OCI-LY3 (cell line): Measurements from ENCODE around the gene HAUS7.

Experiments
- H2AFZ ChIP-seq: fragments of 200-600, 300-600 bp; shearing (Covaris generic); 2 replicates; pipeline ENCODE4 v1.6.0; 2014; ENCODE audit warnings: antibody characterized with exemption, low read depth, low read length
- H3K27ac ChIP-seq: fragments of 200-600, 300-600 bp; sonication (generic); 2 replicates; pipeline ENCODE4 v1.5.1; 2014; ENCODE audit warnings: mild to moderate bottlenecking, low read length, moderate library complexity, mixed read lengths
- H3K27me3 ChIP-seq: fragments of 200-600, 300-600 bp; sonication (generic); 2 replicates; pipeline ENCODE4 v1.6.1; 2014; ENCODE audit warnings: low read depth, low read length, mixed read lengths
- H3K36me3 ChIP-seq: fragments of 200-600, 300-600 bp; sonication (generic); replicated peaks from 2 replicates; pipeline ENCODE3; 2014; ENCODE audit warnings: low read depth, low read length, mixed read lengths
- H3K4me1 ChIP-seq: fragments of 300-600, 200-600 bp; sonication (generic); 2 replicates; pipeline ENCODE4 v1.6.1; 2014; ENCODE audit warnings: low read length, mixed read lengths
- H3K4me2 ChIP-seq: fragments of 200-600, 300-600 bp; sonication (generic); 2 replicates; pipeline ENCODE4 v1.6.1; 2014; ENCODE audit warnings: low read length, mixed read lengths
- H3K4me3 ChIP-seq: fragments of 300-600, 200-600 bp; sonication (generic); 2 replicates; pipeline ENCODE4 v1.5.1; 2014; ENCODE audit warnings: antibody characterized with exemption, mild to moderate bottlenecking, low read length, moderate library complexity
- H3K79me2 ChIP-seq: fragments of 300-600, 200-600 bp; shearing (Covaris generic); 2 replicates; pipeline ENCODE4 v1.6.1; 2014; ENCODE audit warnings: mild to moderate bottlenecking, low read length, mixed read lengths
- H3K9ac ChIP-seq: fragments of 300-600, 200-600 bp; shearing (Covaris generic); 2 replicates; pipeline ENCODE4 v1.6.0; 2014; ENCODE audit warnings: mild to moderate bottlenecking, low read length, moderate library complexity
- H3K9me3 ChIP-seq: fragments of 200-600, 300-600 bp; shearing (Covaris generic); 2 replicates; pipeline ENCODE4 v1.6.1; 2014; ENCODE audit warnings: low read length, mixed read lengths; ENCODE audit not compliant: insufficient read depth
- H4K20me1 ChIP-seq: fragments of 200-600, 300-600 bp; sonication (generic); 2 replicates; pipeline ENCODE4 v1.6.1; 2016; ENCODE audit warnings: low read length, mixed read lengths; ENCODE audit not compliant: insufficient read depth
- EZH2phosphoT487 ChIP-seq: fragments of 200-600 bp; shearing (Covaris generic); IDR thresholded peaks from 2 replicates; pipeline ENCODE4 v1.6.1; 2018; ENCODE audit warnings: antibody characterized with exemption, mixed run types, low read depth
- TF ChIP-seq, protein P1 (sequence below): fragments of 200-600, 300-600 bp; sonication (generic); IDR thresholded peaks from 2 replicates; pipeline ENCODE4 v1.5.1; 2014; ENCODE audit warnings: antibody characterized with exemption, low read length, low read depth

The HAUS7 gene

GRCh38 chrX:153475271-153475670 is 4.9 kb upstream of the HAUS7 start:
- Histone ChIP-seq H3K36me3 (no peaks in the 10 kb centered on the region), H3K4me1 (peaks cover 4% of the 10 kb centered on the region; the same call in 1 of the 2 replicates), H3K27ac (no peak overlapping the region), H4K20me1 (no peaks in the 10 kb centered on the region), H3K4me3 (no peak overlapping the region), H3K9ac (no peak overlapping the region), H3K9me3 (no peaks in the 10 kb centered on the region), H3K4me2 (no peak overlapping the region), H3K79me2 (peaks cover under 1% of the 10 kb centered on the region; the same call in 1 of the 2 replicates), H2AFZ (no peak overlapping the region), H3K27me3 (no peaks in the 10 kb centered on the region)
- TF ChIP-seq EZH2phosphoT487 = no peak
- TF ChIP-seq, protein P1, sequence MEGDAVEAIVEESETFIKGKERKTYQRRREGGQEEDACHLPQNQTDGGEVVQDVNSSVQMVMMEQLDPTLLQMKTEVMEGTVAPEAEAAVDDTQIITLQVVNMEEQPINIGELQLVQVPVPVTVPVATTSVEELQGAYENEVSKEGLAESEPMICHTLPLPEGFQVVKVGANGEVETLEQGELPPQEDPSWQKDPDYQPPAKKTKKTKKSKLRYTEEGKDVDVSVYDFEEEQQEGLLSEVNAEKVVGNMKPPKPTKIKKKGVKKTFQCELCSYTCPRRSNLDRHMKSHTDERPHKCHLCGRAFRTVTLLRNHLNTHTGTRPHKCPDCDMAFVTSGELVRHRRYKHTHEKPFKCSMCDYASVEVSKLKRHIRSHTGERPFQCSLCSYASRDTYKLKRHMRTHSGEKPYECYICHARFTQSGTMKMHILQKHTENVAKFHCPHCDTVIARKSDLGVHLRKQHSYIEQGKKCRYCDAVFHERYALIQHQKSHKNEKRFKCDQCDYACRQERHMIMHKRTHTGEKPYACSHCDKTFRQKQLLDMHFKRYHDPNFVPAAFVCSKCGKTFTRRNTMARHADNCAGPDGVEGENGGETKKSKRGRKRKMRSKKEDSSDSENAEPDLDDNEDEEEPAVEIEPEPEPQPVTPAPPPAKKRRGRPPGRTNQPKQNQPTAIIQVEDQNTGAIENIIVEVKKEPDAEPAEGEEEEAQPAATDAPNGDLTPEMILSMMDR = no peak

DNA sequence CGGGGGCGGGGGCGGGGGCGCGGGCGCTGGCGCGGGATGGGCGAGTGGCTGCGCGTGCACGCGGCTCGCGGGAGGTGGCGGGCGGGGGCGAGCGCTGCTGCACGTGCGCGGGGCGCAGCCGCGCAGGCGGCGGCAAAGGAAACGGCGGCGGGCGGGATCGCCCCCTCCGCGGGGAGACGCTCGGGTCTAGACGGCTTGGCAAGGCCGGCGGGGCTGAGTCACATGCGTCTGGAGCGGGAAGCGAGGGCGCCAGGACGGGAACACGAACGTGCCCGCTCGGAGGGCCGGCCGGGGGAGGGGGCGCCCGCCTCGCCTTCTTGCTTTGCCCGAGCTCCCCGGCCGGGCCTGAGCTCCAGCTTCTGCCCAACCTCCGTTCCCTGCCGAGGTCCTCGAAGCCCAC is 4.3 kb upstream of the HAUS7 start:
- Histone ChIP-seq H3K79me2 (peaks cover 6% of the 10 kb centered on the region), H4K20me1 (no peaks in the 10 kb centered on the region), H3K27ac (no peak overlapping the region), H3K27me3 (no peaks in the 10 kb centered on the region), H3K9me3 (no peaks in the 10 kb centered on the region), H3K4me2 (no peak overlapping the region), H3K9ac (no peak overlapping the region), H3K36me3 (no peaks in the 10 kb centered on the region), H3K4me1 (peaks cover 4% of the 10 kb centered on the region; the same call in 1 of the 2 replicates), H3K4me3 (no peak overlapping the region), H2AFZ (no peak overlapping the region)
- TF ChIP-seq, protein P1 = no peak
- TF ChIP-seq EZH2phosphoT487 = no peak

DNA sequence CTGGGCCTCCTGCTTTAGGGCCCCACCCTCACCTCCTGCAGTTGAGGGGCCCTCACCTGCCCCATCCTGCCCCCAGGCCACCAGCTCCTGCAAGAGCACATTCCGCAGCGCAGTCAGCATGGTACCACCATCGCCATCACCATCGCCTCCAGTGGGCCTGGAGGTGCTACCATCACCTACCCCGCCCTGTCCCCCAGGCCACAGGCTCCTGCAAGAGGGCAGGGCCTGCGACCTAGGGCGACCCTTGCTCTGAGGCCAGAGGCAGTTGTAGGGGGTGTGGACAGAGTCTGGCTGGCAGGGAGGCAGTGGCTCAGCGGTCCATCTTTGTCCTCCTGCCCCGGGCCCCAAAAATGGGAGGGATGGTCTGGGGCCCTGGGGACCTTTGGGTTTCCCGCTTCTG is 3.9 kb upstream of the HAUS7 start:
- H3K4me2 ChIP-seq = no peak overlapping the region
- no peak overlapping the region for H3K27ac ChIP-seq
- no peaks in the 10 kb centered on the region for H3K36me3 ChIP-seq
- H2AFZ ChIP-seq = no peak overlapping the region
- H3K79me2 ChIP-seq = peaks cover 11% of the 10 kb centered on the region
- peaks cover 4% of the 10 kb centered on the region for H3K4me1 ChIP-seq
- no peaks in the 10 kb centered on the region for H3K9me3 ChIP-seq
- no peak overlapping the region for H3K9ac ChIP-seq
- H3K4me3 ChIP-seq = no peak overlapping the region
- H3K27me3 ChIP-seq = no peaks in the 10 kb centered on the region
- TF ChIP-seq, protein P1 = no peak
- no peak for TF ChIP-seq EZH2phosphoT487
- H4K20me1 ChIP-seq = no peaks in the 10 kb centered on the region

DNA sequence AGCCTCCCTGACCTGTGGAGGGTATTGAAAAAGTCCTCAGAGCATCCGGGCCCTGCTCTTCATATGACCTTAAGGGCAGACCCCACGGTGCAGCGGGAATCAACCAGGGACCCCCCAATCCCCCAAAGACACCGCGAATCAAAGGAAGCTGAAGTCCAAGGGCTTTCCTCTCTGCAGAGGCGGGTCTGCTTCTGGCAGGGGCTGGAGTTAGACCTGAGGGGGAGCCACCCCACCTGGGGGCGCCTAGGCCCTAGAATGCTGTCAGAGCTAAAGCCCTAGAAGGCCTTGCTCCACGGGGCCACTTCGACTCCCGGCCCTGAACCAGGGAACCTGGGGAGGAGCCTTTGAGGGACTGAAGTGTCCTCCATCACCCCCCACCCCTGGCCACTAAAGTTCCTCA is 2.8 kb upstream of the HAUS7 start:
- Histone ChIP-seq H2AFZ (no peak overlapping the region), H3K9ac (no peak overlapping the region), H3K79me2 (peaks cover 22% of the 10 kb centered on the region), H3K4me2 (no peak overlapping the region), H3K27ac (no peak overlapping the region), H3K9me3 (no peaks in the 10 kb centered on the region), H3K4me1 (peaks cover 4% of the 10 kb centered on the region), H3K27me3 (no peaks in the 10 kb centered on the region), H3K4me3 (no peak overlapping the region), H3K36me3 (no peaks in the 10 kb centered on the region), H4K20me1 (no peaks in the 10 kb centered on the region)
- TF ChIP-seq, protein P1 = no peak
- TF ChIP-seq EZH2phosphoT487 = no peak
